HG03066 (cell line): ENCODE data around the gene CFAP46.

Source experiments
- ATAC-seq: cut with Tn5 transposase; IDR thresholded peaks from one replicate; pipeline ENCODE4 v1.9.1; 2021; ENCODE audit warnings: low read depth; ENCODE audit not compliant: unreplicated experiment

CFAP46 gene

DNA sequence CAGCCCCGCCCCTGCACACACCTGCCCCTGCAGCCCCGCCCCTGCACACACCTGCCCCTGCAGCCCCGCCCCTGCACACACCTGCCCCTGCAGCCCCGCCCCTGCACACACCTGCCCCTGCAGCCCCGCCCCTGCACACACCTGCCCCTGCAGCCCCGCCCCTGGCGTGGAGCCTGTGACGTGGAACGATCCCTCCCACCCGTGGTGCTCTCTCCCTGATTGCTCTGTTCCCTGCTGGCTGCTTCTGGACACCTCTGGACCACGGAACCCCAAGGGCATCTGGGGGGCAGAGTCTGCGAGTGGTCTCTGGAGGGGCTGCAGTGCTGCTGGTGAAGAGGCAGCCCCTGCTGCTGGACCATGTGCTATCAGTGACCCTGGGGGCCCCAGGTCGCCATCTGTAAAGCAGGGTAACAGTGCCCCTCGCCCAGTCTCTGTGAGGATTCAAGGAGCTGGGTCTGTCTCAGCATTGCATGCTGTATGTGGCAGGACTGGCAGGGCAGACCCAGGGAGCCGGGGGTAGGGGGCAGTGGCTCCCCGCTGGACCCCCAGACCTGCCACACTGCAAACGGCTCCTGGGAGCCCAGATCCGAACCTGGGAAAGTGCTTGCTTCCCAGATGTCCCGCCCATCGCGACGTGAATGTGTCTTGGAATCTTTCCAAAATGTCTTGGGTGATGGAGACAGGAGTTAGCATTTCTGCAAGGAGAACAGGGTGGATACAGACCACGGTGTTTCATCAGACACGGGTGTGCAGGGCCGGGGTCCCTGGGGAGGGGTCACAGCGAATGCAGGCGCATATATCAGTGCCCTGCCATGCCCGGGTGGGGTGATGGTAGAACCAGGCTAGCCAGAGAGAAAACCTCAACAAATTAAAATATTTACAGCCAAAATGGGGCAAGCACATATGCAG lies 128.6 kb downstream of the CFAP46 start:
- no peak for ATAC-seq

DNA sequence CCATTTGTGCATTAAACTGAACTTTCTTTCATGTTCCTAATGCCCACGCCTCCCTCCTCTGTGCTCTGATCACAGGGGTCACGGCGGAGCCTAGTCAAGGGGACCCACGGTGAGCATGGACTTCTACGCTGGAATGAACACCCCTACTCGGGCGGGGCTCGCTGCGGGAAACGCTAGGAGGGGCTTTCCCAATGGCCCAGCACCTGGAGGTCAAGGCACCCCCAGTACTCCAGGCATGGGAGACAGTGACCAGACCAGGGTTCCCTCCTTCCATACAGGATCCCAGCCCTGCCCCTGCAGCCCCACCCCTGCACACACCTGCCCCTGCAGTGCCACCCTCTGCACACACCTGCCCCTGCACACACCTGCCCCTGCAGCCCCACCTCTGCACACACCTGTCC lies 129.4 kb downstream of the CFAP46 start:
- no peak for ATAC-seq

DNA sequence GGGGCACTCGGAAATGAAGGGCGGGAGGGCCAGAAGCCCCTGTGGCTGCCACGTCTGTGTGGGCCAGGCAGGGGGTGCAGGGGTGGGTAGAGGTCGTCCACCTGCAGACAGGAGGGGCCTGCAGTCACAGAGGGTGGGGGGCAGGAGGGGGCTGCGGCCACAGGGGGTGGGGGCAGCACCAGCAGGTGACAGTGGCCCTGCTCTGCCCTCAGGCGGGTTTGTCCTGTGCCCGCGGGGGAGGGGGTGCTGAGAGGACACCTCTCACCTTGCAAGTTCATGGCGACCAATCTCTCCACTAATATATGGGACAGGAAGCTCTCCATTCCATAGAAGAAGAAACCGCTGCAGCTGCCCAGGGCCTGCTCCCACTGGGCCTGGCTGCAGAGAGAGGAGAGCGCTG lies 129.8 kb downstream of the CFAP46 start:
- ATAC-seq, result no peak

DNA sequence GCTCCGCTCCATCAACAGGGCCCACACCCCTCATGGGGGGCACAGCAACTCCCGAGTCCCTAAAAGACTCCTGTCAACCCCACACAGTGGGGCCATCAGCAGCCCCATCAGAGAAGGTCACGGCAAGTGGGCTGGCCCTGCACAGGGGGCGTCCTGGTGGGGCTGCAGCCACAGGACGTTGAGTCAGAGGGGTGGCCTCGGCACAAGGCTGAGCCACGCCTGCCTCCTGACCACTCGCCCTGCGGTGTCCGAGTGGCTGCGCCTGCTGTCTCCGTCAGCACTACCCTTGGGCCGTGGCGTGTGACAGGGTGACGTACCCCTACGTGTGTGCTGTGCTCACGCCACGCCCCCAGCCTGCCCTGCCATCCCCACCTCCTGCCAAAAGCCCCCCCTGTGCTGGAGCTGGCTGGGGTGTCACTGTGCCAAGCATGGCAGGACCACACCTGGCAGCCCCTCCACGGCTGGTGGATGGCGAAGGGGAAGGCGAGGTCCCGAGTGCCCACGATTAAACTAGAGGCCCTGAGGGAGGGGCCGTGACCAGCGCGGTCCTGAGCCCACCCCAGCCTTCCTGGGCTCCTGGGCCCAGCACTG lies 130.4 kb downstream of the CFAP46 start:
- ATAC-seq, result no peak

DNA sequence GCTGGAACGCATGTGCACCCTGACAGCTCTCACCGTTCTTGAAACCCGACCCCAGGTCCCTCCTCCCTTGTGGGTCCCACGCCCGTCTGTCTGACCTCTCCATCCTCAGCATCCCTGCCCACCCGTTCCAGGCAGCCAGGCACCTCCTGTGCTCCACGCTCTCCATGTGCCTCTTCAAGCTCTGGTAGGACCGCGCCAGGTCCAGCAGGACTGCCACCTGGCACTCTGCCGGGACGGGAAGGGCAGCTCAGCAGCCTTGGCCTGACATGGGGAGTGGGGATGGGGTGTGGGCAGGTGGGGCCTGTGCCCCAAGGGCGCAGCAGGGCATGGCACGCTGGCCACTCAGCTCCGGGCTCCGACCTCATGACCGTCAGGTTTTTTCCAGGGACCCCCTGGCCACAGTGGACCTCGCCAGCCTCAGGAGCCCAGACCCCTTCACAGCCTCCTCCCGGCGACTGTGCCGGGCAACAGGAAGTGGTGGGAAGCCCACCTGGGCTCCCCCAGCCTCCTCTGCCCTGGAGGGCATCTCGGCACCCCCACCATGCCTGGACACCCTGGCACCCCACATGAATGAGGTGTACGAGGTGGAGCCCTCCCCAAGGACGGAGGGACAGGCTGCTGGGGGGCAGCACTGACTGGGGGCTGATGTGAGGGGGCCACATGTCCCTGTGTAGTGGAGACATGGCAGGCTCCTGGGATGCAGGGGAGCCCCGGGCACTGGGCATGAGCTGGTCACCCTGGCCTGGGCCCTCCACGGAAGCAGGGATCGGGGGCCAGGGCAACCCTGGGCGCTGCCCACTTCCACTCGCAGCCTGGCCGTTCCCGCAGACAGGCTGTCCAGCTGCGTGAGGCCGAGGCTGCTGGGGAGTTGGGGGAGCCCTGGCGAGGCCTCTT lies 131.3 kb downstream of the CFAP46 start:
- ATAC-seq, result no peak

DNA sequence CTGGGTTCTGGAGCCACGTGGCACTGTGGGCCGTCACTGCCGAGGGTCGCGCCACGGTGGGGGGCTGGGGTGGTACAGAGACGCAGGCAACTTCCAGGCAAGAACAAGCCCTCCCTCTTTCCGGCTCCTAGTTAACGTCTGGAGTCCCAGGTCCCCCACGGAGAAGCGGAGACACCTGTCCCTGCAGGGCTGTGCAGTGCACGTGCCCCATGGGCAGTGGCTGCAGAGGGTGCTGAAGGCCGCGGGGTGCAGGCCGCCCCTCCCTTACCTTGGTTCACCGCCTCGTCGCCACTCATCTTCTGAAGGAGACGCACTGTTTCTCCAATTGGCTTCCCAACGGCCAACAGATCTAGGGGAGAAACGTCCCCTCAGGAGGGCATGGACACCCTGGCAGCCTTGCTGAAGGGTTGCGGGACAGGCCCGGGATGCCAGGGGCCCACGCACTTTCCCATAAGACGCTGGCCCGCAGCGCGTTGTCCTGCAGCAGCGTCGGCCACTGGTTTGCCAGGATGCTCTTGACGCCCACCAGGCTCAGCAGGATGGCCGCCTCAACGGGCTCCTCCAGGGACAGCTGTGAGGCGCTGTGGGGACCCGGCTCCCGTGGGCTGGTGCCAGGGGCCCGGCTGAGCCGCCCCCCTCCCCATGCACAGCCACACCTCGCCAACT lies 132.1 kb downstream of the CFAP46 start:
- ATAC-seq, result no peak

DNA sequence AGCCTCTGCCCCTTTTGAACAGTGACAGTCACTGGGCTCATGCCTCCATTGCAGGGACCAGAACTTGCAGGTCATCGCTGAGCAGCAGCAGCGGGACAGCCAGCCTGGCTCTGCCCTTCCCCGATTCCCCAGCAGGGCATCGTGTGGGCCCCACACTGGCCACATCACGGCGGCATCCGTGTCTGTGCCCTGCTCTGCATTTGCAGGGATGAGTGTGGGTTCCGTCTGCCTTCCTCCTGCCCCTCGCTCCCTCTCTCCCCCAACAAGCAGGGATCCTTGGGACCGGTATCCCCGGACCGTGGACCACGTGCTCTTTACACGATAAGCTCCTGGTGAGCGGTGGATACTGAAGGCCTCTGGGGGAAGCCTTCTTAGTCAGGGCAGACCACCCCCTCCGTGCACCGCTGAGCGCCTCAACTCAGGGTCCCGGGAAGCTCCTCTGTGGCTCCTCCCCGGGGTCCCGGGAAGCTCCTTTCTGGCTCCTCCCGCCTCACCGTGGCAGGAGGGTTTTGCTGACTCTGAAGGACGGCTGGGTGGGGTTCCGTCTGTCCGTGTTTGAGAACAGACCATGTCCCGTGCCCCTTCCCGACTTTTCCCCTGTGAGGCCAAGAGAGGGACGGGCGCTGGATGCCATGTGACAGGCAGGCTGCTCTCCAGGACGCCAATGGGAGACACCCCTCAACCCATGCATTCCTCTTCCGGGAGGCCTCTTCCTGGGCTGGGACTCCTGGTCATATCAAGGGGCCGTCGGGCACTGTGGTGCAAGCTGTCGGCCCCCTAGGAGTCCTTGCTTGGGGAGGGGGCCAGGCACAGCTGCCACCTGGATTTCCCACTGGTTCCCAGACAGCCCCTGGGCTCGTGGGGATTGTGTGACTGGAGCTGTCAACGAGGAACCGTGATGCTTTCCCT lies 132.9 kb downstream of the CFAP46 start:
- ATAC-seq, result no peak

DNA sequence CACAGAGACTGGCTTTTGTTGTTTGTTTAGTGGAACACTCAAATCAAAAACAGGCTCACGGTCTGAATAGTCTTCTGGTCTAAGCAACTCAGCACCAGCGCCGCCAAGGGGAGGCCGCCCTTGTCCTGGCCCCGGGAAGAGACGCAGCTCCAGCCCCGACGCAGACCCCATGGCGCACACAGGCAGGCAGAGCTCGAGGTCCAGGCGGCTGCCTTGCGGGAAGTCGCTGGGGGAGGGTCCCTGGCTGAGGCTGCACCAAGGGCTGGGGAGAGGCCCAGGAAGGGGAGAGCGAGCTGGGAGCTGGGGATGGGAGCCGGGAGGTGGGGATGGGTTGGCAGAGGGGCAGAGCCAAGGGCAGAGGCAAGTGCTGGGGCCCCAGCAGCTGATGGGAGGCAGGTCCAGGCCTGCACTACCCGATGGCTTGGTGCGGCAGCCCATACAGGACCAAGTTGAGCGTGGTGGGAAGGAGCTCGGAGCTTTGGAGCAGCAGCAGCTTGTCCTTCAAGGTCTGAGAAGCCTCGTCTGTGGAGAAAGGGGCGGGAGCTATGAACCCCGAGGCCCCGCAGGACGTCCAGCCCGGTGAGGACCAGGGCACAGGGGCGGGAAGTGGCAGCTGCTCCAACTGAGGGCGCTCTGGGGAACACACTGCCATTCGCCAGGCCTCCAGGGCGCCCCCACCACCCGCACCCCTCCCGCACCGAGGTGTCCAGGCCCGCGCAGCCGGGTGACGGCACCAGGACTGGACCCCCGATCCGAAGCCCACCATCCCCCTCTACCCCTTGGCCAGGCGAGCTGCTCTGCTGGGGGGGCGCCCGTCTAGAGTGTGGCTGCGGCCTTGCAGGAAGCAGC lies 133.8 kb downstream of the CFAP46 start:
- ATAC-seq, result no peak

DNA sequence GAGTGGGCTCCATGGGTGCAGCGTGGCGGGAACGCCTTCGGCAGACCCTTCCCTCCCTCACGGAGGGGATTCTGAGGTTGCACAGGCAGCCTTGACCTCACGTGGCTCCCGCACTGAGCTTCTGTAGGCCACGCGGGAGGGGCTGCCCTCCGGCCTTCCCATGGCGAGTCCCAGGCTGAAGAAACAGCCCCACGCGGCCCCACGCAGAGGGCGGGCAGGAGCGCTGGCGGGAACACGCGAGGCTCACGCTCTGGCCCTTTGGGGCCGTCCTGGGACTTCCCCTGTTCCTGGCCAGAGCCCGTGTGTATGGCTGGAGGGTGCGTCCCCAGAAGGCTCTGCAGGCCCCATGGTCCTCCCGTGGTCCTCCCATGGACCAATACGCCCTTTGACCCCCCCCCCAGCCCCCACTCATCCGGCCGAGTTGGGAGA lies 134.7 kb downstream of the CFAP46 start:
- ATAC-seq, result no peak

DNA sequence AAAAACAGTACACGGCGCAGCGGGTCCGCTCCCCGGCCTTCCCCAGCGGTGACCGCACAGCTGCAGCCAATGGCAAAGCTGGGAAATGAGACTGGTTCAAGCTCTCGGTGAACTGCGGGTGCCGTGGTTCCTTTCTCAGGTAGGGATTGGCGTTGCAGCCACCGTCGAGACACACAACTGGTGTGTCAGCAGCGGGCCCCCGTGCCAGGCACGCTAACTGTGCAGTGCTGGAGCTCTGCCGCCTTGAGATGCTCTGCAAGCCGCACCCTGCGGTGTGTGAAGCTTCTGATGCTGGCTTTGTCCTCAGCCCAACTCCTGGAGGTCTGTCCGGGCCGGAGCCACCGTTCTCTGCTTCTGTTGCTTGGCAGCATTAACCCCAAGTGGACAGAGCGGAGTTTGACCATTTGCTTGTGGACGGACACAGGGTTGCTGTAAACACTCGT lies 135.8 kb downstream of the CFAP46 start:
- ATAC-seq, result no peak

DNA sequence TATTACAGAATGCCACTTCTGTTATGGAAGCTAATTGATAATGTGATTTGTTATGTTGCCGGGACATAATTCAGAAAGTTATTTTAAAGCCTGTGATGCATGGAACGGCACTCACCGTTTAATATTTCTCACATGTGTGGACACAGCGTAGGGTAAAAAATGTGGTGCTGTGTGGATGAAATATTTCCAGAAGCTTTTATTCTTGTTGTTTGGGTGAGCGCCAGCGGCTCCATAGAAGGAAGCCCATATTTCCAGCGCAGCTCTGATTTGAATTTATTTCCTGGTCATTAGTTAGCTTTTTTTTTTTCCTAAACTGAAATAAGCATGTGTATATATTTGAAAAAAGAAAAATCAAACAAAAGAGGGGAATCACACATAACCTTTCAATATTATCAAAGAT lies 136.3 kb downstream of the CFAP46 start:
- no peak for ATAC-seq

DNA sequence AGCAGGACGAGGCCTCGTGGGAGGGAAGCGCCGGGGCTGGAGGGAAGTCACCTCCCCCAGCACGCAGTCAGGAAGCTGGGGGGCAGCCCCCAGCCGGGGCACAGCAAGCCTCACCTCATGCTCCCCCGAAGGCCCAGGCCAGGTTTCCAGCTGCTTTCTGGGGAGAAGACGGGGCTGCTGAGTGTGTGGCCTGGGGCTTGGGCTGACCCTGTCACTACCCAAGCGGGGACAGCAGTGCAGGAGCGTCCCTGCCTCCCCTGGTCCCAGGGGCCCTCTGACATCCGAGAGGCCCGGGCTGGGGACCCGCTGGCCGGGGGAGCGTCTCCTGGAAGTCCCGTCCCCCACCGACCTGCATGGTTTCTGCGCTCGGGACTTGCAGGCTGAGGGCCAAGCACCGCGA lies 136.8 kb downstream of the CFAP46 start:
- no peak for ATAC-seq

DNA sequence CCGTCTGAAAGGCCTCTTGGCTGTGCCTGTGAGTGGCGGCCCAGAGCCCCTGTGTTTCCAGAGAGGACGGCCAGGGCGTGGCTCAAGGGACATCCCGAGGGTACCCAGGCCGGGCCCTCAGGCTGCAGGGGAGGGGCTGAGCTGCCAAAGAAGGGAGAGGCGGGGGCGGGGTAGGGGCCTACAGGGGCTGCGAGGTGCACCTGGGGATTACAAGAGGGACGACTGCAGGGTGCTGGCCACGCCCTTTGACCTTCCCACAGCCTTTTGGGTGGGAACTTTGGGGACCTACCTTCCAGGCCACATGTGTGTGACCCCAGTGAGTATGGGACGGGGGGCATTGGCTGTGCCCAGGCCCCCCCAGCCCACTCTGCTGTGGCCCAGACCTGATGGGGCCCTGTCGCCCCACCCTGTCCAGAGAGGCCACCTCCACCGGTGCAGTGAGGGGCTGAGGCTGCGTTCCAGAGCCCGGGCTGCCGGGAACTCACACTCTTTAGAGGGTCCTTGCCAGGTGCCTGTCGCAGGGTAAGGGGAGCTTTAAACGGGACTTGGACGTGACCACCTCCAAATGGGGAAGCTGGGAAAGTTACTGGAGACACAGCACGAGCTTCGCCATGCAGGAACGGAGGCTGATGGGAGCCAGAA lies 137.5 kb downstream of the CFAP46 start:
- no peak for ATAC-seq

DNA sequence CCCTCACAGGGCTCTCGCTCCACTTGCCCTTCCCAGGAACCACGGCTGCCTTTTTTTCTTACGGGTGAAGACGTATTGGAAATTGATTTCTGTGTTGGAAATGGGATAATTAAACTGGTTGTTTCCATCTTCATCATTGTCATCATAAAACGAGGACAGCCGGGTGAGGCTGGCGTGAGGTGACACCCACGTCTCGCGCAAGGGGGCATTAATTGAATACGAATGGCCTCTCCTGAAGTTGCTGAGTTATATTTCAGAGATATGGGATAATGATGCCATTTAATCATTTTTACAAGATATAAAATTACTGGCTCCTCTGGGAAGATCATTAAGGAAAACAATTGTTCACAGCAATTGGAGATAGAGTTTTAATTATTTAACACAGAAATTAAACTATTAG lies 138.1 kb downstream of the CFAP46 start:
- ATAC-seq, result no peak

DNA sequence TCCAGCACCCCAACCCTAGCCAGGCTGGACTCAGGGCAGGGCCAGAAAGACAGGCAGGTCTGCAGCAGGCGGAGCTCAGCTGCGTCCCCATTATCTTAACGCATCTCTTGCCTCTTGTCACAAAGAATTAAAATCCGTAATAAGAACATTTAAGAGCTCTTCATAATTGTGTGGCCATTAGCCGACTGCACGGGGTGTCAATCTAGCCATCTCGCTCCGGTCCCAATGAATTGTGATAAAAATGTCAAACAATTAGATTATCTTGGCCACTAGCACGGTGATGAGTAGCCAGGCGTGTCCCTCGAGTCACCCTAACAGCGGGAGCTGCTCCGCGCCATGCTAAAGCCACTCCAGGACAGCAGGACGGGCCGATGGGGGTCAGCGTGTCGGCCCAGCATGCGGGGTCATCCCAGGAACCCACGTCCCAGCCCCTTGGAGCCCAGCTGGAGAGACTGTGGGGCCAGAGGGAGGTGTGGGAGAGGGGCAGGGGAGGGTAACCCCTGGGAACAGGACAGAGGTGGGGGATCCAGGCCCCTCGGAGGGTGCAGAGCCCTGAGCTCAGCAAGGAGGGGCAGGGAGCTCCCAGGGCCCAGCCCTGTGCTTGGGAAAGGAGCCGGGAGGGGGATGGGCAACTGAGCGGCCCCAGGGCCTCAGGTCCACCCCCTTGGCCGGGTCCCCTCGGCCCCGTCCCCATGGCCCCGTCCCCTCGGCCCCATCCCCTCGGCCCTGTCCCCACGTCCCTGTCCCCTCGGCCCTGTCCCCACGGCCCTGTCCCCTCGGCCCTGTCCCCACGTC lies 138.8 kb downstream of the CFAP46 start:
- no peak for ATAC-seq

DNA sequence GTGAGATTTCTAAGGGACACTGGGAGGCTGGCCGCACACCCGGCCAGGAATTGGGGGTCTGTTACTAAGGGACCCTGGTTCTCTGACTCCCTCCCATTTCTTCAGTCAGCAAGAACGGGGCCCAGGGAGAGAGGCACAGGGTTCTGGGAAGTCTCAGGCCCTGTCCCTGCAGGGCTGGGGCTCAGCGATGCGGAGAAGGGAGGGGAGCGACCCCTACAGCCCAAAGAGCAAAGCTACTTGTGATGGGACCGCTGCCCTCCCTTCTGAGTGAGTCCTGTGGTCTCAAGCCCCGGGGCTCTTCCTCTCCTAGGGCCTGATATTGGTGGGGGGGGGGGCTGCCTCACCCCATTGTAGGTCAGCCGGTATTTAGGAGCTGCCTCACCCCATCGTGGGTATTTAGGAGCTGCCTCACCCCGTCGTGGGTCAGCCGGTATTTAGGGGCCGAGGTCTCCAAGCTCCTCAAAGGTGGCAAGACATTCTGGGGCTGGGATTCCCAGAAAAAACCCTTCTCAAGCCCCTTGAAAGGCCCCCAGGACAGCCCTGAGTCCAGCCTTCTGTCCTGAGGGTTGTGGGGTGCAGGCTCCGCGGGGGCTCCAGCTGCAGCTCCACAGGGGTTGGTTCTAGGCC lies 139.6 kb downstream of the CFAP46 start:
- ATAC-seq, result no peak

DNA sequence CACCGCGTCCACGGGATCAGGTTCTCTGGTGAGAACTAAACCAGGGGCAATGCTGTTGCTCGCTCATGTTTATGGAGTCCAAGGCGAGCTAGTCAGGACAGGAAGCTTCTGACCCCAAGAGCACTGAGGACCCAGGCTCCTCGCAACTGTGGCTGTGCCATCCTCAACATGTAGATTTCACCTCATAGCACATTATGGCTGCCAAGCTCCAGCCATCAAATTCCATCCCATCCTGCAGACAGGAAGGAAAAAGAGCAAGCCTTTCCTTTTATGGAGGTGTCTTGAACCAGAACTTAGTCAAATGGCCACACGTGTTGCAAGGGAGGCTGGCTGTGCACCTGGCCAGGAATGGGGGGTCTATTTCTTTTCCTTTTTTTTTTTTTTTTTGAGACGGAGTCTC lies 140.3 kb downstream of the CFAP46 start:
- ATAC-seq, result no peak
